AG10803 (cell line): ENCODE results near the gene STAM.

ENCODE experiments used
- DNase-seq: peaks from one replicate; pipeline ENCODE4 v3.0.0; 2010; ENCODE audit warnings: low read depth
- H3K4me3 ChIP-seq: 2 replicates; pipeline ENCODE4 v1.5.1; 2011; ENCODE audit warnings: mild to moderate bottlenecking, low read length, control low read depth
- TF ChIP-seq, protein P1 (sequence below): conservative IDR thresholded peaks from 2 replicates; pipeline ENCODE4 v1.5.1; 2011; ENCODE audit warnings: mild to moderate bottlenecking, low read length, control low read depth, inconsistent platforms

Gene STAM

GRCh38 chr10:17643755-17644484 lies at the start of gene STAM:
Gene STAM, plus strand, starts transcription at chr10:17644151. Its CDS starts 189 bp downstream, at chr10:17644340.
- TF ChIP-seq, protein P1, sequence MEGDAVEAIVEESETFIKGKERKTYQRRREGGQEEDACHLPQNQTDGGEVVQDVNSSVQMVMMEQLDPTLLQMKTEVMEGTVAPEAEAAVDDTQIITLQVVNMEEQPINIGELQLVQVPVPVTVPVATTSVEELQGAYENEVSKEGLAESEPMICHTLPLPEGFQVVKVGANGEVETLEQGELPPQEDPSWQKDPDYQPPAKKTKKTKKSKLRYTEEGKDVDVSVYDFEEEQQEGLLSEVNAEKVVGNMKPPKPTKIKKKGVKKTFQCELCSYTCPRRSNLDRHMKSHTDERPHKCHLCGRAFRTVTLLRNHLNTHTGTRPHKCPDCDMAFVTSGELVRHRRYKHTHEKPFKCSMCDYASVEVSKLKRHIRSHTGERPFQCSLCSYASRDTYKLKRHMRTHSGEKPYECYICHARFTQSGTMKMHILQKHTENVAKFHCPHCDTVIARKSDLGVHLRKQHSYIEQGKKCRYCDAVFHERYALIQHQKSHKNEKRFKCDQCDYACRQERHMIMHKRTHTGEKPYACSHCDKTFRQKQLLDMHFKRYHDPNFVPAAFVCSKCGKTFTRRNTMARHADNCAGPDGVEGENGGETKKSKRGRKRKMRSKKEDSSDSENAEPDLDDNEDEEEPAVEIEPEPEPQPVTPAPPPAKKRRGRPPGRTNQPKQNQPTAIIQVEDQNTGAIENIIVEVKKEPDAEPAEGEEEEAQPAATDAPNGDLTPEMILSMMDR = no peak
- DNase-seq = peak; percentile 92
- H3K4me3 ChIP-seq = peak within 1 kb of the TSS; percentile 97

DNA sequence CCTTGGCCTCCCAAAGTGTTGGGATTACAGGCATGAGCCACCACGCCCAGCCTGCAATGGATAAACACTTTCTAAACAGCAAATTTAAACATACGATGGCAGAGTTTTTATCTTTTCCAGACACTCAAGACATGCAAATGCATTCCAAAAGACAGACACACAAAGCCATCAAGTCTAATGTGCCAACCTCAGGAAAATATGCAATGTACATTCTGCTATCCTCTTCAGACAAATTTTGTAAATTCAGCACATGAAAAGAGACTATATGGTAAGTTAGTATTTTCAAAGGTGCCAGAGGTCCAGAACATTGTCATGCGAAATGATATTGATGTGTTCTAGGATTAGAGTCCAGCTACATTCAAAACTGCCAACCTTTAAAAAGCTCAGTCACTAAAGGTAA lies 46.6 kb upstream of the STAM start:
- DNase-seq = no peak
- H3K4me3 ChIP-seq = no peak overlapping the region
- TF ChIP-seq, protein P1 = no peak

- no peak overlapping the region for H3K4me3 ChIP-seq
- TF ChIP-seq, protein P1 = peak; percentile 40
- peak; percentile 27 for DNase-seq
Measured at GRCh38 chr10:17599089-17599488, 44.9 kb upstream of the STAM start.

GRCh38 chr10:17605936-17606335 lies 38.0 kb upstream of the STAM start:
- DNase-seq = no peak
- TF ChIP-seq, protein P1 = no peak
- H3K4me3 ChIP-seq = no peak overlapping the region

DNA sequence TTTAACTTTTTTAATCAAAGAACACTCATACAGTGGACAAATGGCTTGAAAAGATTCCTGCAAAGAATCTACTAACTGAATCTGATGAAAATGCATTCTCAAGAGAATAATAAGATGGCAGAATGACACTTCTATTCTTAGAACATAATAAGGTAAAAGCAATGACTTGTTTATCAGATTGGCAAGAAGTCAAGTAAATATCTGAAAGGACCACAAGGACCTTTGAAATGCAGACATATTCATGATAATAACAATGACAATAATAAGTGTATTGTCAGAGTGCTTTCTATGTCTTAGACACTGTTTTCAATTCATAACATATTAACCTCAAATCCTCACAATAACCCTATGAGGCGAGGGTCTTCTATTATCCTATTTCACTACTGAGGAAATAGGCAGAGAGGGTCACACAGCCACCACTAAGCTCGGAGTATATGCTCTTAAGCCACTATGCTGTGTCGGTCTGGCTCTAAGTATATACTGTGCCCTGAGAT lies 37.4 kb upstream of the STAM start:
- no peak for DNase-seq
- TF ChIP-seq, protein P1 = no peak
- H3K4me3 ChIP-seq = no peak overlapping the region

DNA sequence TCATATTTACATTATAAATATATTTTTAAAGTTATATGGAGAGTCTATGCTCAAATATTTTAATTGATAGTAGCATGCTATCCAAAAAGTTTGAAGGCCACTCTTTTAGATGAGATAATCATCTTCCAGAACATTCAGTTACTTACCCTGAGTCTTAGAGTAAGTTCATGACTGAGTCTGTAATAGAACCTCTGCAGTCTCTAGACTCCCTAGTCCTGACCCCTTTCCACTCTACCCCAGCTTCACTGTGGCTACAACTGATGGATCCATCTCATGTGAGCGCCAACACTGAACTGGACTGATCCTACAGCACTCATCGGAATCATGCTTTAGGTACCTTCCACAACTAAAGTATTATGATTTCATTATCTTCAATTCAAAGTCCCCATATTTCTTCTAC lies 36.9 kb upstream of the STAM start:
- TF ChIP-seq, protein P1 = no peak
- no peak for DNase-seq

More for the DNA sequence above, 36.9 kb upstream of the STAM start:
- H3K4me3 ChIP-seq = no peak overlapping the region
